ENCODE measurements around the gene IFIT5. TPM values are rescaled to one million over a fixed set of nuclear protein-coding genes. Genes with fewer than 3 reads are reported as not detected.

The IFIT5 gene
- total and polyA plus RNA-seq, 2 experiments from 2014 or later, result 6.5 to 17.1 TPM

DNA sequence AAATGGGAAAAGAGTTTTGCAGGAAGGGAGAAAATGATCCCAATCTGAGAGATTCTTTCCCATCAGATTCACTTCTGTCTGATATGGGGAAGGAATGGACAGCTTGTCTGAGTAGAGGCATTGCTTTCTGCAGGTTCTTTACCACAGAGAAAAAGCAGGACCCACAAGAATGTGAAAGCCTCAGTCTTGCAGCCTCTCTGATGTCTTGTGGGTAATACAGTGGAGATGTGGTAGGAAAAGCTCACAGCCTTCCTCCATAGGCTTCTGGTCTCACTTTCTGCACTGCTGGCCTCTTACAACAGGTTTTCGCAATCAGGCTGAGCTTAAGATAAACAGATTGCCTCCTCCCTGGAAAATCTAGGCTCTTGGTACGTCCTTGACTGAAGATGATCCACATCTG is 21.4 kb upstream of the IFIT5 start:
- H3K4me1 ChIP-seq (ENCODE audit: insufficient read depth), result peaks cover 6% of the 10 kb centered on the region
- TF ChIP-seq, protein P1, sequence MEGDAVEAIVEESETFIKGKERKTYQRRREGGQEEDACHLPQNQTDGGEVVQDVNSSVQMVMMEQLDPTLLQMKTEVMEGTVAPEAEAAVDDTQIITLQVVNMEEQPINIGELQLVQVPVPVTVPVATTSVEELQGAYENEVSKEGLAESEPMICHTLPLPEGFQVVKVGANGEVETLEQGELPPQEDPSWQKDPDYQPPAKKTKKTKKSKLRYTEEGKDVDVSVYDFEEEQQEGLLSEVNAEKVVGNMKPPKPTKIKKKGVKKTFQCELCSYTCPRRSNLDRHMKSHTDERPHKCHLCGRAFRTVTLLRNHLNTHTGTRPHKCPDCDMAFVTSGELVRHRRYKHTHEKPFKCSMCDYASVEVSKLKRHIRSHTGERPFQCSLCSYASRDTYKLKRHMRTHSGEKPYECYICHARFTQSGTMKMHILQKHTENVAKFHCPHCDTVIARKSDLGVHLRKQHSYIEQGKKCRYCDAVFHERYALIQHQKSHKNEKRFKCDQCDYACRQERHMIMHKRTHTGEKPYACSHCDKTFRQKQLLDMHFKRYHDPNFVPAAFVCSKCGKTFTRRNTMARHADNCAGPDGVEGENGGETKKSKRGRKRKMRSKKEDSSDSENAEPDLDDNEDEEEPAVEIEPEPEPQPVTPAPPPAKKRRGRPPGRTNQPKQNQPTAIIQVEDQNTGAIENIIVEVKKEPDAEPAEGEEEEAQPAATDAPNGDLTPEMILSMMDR (IDR thresholded peaks at IDR 0.05; ENCODE audit: poor library complexity), result no peak
- TF ChIP-seq EZH2phosphoT487 (IDR thresholded peaks at IDR 0.05; ENCODE audit: low read depth, severe bottlenecking, unreplicated experiment), result no peak
- TF ChIP-seq EZH2 (IDR thresholded peaks at IDR 0.05; ENCODE audit: borderline replicate concordance), result no peak
- H3K9me2 ChIP-seq (replicated peaks; ENCODE audit: insufficient read depth), result no peaks in the 10 kb centered on the region
- WGBS (ENCODE audit: low lambda C conversion rate, missing lambda C conversion rate), result 30% methylated on average over 2 of the region's 2 CpGs
- H3K36me3 ChIP-seq (replicated peaks; ENCODE audit: insufficient read depth, low read depth), result no peaks in the 10 kb centered on the region
- H3K9me3 ChIP-seq (ENCODE audit: low read depth), result no peaks in the 10 kb centered on the region
- H3K27me3 ChIP-seq, result no peaks in the 10 kb centered on the region
- peak overlapping the region; percentile 77 for H3K4me2 ChIP-seq
- H3K27ac ChIP-seq, result peak overlapping the region; percentile 74
- DNase-seq (ENCODE audit: low spot score), result peak; percentile 76
- H2AFZ ChIP-seq, result no peak overlapping the region
- H3K79me2 ChIP-seq, result peaks cover 5% of the 10 kb centered on the region
- H3K4me3 ChIP-seq, result peak overlapping the region; percentile 39
- no peaks in the 10 kb centered on the region for H4K20me1 ChIP-seq (ENCODE audit: insufficient read depth, poor library complexity, severe bottlenecking)

DNA sequence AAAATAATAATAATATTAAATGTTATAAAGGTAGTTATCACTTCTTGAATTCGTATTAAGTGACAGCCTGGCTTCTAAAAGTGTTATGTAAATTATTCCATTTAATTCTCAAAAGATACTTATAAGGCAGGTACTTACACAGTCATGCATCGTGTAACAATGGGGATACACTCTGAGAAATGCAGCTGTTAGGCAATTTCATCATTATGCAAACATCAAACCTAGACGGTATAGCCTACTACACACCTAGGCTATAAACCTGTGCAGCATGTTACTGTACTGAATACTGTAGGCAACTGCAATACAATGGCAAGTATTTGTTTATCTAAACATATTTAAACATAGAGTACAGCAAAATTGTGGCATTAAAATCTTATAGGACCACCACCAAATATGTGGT is 20.5 kb upstream of the IFIT5 start:
- Histone ChIP-seq H3K4me3 (no peak overlapping the region), H3K4me2 (peak overlapping the region; percentile 77), H3K9me3 (ENCODE audit: low read depth) (no peaks in the 10 kb centered on the region), H3K27me3 (no peaks in the 10 kb centered on the region), H3K36me3 (replicated peaks; ENCODE audit: insufficient read depth, low read depth) (no peaks in the 10 kb centered on the region), H3K79me2 (peaks cover 5% of the 10 kb centered on the region), H3K27ac (no peak overlapping the region), H2AFZ (no peak overlapping the region), H3K9me2 (replicated peaks; ENCODE audit: insufficient read depth) (no peaks in the 10 kb centered on the region), H4K20me1 (ENCODE audit: insufficient read depth, poor library complexity, severe bottlenecking) (no peaks in the 10 kb centered on the region), H3K4me1 (ENCODE audit: insufficient read depth) (peaks cover 6% of the 10 kb centered on the region)
- WGBS (ENCODE audit: low lambda C conversion rate, missing lambda C conversion rate), result 74% methylated on average over 3 of the region's 3 CpGs
- TF ChIP-seq EZH2phosphoT487 (IDR thresholded peaks at IDR 0.05; ENCODE audit: low read depth, severe bottlenecking, unreplicated experiment), result no peak
- no peak for DNase-seq (ENCODE audit: low spot score)

DNA sequence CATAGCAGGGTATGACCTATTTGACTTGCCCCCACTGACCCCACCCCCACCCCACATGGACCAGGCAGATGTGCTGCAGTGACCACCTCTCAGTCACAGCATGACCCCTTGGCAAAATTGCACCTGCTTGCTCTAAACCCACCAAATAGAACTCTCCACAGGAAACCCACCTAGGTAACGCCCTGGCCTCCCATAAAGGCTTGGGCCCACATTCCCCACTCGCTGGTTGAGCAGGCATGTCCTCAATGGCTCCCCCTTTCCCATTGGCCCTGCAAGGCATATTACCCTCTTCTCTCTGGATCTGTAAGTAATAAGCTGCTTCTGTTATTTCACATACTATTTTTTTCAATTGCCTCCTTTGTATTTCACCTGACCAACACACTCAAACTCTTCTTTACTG is 19.2 kb upstream of the IFIT5 start:
- Histone ChIP-seq H3K4me1 (ENCODE audit: insufficient read depth) (peaks cover 6% of the 10 kb centered on the region), H3K36me3 (replicated peaks; ENCODE audit: insufficient read depth, low read depth) (no peaks in the 10 kb centered on the region), H3K27ac (no peak overlapping the region), H3K4me2 (no peak overlapping the region), H3K9me3 (ENCODE audit: low read depth) (no peaks in the 10 kb centered on the region), H4K20me1 (ENCODE audit: insufficient read depth, poor library complexity, severe bottlenecking) (no peaks in the 10 kb centered on the region), H3K9me2 (replicated peaks; ENCODE audit: insufficient read depth) (no peaks in the 10 kb centered on the region), H2AFZ (no peak overlapping the region), H3K4me3 (no peak overlapping the region), H3K79me2 (peaks cover 5% of the 10 kb centered on the region), H3K27me3 (no peaks in the 10 kb centered on the region)
- DNase-seq (ENCODE audit: low spot score), result no peak
- TF ChIP-seq, protein P1 (IDR thresholded peaks at IDR 0.05; ENCODE audit: poor library complexity), result no peak
- TF ChIP-seq EZH2 (IDR thresholded peaks at IDR 0.05; ENCODE audit: borderline replicate concordance), result no peak
- TF ChIP-seq EZH2phosphoT487 (IDR thresholded peaks at IDR 0.05; ENCODE audit: low read depth, severe bottlenecking, unreplicated experiment), result no peak
- WGBS (ENCODE audit: low lambda C conversion rate, missing lambda C conversion rate), result 93% methylated on average over 2 of the region's 2 CpGs

DNA sequence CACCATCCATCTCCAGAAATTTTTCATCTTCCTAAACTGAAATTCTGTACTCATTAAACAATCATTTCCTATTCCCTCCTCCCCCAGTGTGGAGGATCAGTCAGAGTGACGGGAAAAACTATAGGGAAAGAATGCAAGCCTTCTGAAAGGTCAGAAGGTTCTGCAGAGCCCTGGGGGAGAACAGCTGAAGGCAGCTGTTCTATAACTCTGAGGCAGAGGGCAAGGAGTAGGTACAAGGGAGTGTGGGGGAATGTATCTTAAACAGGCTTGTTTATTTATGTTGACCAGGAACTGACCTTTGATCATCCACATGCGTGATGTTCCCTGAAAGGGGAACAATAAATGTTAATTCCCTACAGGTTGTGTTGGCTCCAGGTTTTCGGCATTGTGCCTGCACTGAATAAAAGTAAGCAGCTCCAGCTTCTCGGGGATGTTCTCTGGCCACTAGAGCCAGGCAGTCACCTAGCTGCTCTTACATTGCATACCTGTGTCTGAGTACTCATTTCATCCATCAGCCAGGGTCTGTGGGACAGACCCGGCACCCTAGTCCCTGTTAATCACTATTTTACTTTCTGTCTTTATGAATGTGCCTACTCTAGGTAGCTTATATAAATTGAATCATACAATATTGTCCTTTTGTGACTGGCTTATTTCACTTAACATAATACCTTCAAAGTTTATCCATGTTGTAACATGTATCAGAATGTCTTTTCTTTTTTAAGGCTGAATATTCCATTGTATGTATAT is 16.2 kb upstream of the IFIT5 start:
- H3K9me3 ChIP-seq (ENCODE audit: low read depth), result no peaks in the 10 kb centered on the region
- no peak overlapping the region for H3K27ac ChIP-seq
- H3K36me3 ChIP-seq (replicated peaks; ENCODE audit: insufficient read depth, low read depth), result no peaks in the 10 kb centered on the region
- H2AFZ ChIP-seq, result no peak overlapping the region
- H3K79me2 ChIP-seq, result peaks cover 5% of the 10 kb centered on the region
- H3K9me2 ChIP-seq (replicated peaks; ENCODE audit: insufficient read depth), result no peaks in the 10 kb centered on the region
- no peaks in the 10 kb centered on the region for H4K20me1 ChIP-seq (ENCODE audit: insufficient read depth, poor library complexity, severe bottlenecking)
- no peaks in the 10 kb centered on the region for H3K27me3 ChIP-seq
- H3K4me1 ChIP-seq (ENCODE audit: insufficient read depth), result peaks cover 5% of the 10 kb centered on the region
- no peak overlapping the region for H3K4me2 ChIP-seq
- TF ChIP-seq EZH2 (IDR thresholded peaks at IDR 0.05; ENCODE audit: borderline replicate concordance), result no peak
- TF ChIP-seq EZH2phosphoT487 (IDR thresholded peaks at IDR 0.05; ENCODE audit: low read depth, severe bottlenecking, unreplicated experiment), result no peak
- TF ChIP-seq, protein P1 (IDR thresholded peaks at IDR 0.05; ENCODE audit: poor library complexity), result no peak
- WGBS (ENCODE audit: low lambda C conversion rate, missing lambda C conversion rate), result 74% methylated on average over 5 of the region's 5 CpGs
- H3K4me3 ChIP-seq, result no peak overlapping the region
- DNase-seq (ENCODE audit: low spot score), result no peak

Data from hepatocyte (in vitro differentiated cells).